GM20431 (cell line): ENCODE measurements around the gene OR2A42.
"Not testable (repeated sequence)": the region's sequence is repeated elsewhere in the genome, so short reads cannot be mapped to it uniquely, and the experiment has no call there.

Experiments used
- in situ Hi-C: fragments of 300-500 bp; cut with MseI, MboI; formaldehyde crosslinking; loops from one replicate; pipeline ENCODE4 v1.15.0; 2020; ENCODE audit warnings: low sequenced_read_pairs; ENCODE audit not compliant: unreplicated experiment

The OR2A42 gene, protein sequence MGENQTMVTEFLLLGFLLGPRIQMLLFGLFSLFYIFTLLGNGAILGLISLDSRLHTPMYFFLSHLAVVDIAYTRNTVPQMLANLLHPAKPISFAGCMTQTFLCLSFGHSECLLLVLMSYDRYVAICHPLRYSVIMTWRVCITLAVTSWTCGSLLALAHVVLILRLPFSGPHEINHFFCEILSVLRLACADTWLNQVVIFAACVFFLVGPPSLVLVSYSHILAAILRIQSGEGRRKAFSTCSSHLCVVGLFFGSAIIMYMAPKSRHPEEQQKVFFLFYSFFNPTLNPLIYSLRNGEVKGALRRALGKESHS

GRCh38 chr7:144239365-144239764, at the start of gene OR2A42:
OR2A42 (minus strand) TSS chr7:144239605; CDS start chr7:144232843, 6,762 bp downstream.
- in situ Hi-C loops, result not testable (repeated sequence)

GRCh38 chr7:144287171-144287784, 47.9 kb upstream of the OR2A42 start:
- in situ Hi-C loops, result not testable (repeated sequence)

GRCh38 chr7:144283716-144284115, 44.3 kb upstream of the OR2A42 start:
- in situ Hi-C loops, result not testable (repeated sequence)

- in situ Hi-C loops, result not testable (repeated sequence)
These were observed 43.1 kb upstream of the OR2A42 start for GRCh38 chr7:144282490-144282889.

DNA sequence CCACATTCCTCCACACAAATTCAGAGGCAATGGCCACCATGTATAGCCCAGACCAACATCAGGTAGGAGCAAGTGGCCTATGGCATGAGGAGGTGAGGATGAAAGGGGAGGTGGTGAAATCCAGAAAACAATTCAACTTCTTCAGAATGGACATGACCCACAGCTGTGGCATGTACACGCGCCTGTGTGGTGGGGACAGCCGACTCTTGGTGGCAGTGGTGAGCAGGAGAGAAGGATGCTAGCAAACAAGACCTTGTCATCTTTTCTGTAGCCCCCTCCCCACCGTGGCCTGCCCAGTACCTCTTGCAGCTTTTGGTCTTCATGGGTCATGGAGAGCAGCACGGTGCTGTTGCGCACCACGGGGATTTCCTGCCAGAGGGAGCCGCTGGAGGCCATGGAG, 42.6 kb upstream of the OR2A42 start:
- in situ Hi-C loops, result not testable (repeated sequence)

DNA sequence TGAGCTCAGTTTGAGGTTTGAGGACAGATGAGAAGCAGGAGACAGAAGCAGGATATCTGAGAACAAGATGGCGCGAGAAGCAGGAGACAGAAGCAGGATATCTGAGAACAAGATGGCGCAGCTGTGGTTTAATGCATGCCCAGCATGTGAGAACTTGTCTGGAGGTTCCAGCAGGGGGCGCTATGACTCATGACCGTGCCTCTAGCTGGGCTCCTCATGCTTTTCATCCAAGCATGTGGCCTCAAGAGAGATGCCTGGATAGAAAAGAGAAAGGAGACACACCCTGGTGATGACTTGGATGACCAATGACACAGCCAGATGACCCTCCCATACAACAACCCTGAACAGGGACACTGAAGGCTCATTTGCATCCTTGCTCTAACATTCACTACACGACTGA, 40.6 kb upstream of the OR2A42 start:
- in situ Hi-C loops, result not testable (repeated sequence)

DNA sequence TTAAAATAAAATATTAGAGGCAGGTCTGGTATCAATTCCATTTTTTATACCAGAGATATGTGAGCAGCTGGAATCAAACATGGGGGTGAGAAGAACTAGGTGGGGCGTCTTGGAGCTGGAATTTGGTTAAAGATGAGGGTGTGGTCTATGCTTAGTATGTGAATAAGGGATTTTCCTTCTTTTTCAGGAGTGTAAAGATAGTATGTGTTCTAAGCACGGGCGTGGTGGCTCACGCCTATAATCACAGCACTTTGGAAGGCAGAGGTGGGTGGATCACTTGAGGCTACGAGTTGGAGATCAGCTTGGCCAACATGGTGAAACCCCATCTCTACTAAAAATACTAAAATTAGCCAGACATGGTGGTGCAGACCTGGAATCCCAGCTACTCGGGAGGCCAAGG, 35.9 kb upstream of the OR2A42 start:
- in situ Hi-C loops, result not testable (repeated sequence)

DNA sequence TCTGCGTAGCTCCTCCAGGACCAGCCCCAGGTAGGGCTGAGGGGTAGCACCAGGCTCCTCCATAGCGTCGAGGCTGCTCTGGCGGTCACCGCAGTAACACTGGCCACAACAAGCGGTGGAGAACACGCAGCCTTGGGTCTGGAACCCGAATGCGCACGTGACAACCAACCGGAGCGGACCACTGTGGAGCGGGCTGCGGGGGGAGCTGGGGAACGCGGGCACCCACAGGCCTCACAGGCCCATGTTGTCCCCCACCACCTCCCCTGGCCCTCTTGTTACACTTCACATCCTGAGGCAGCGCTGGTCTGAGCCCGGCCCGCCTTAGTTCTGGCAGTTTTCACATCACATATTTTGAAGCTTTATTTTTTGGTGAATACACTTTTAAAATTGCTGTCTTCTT, 29.8 kb upstream of the OR2A42 start, which contains the start of gene CTAGE8:
TSS of gene CTAGE8 (minus strand) at position 101 of the 400 bp plus-strand sequence. CDS start at position 63, 38 bp downstream.
- in situ Hi-C loops, result not testable (repeated sequence)

- in situ Hi-C loops, result not testable (repeated sequence)
These were observed 25.3 kb upstream of the OR2A42 start, which contains the start of gene OR2A7 for GRCh38 chr7:144264692-144265091. OR2A7 (minus strand) TSS chr7:144264792; CDS start chr7:144259628, 5,164 bp downstream.

GRCh38 chr7:144262128-144262527, 22.7 kb upstream of the OR2A42 start:
- in situ Hi-C loops, result not testable (repeated sequence)

DNA sequence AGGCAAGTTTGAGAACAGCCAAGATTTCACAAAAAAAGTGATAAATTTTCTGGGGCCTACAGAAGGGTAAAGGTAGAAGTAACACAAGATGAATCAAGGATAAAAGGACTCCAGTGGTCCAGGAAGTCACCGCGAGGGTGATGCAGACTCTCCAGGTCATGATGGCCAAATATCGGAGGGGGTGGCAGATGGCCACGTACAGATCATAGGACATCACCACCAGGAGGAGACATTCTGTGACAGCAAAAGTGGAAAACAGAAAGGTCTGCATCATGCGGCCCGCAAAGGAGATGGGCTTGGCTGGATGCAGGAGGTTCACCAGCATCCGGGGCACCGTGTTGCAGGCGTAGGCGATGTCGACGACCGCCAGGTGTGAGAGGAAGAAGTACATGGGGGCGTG, 19.7 kb upstream of the OR2A42 start:
- in situ Hi-C loops, result not testable (repeated sequence)

GRCh38 chr7:144256112-144256511, 16.7 kb upstream of the OR2A42 start:
- in situ Hi-C loops, result no loop called here

GRCh38 chr7:144255471-144255897, 16.1 kb upstream of the OR2A42 start:
- in situ Hi-C loops, result no loop called here

GRCh38 chr7:144252307-144252706, 12.9 kb upstream of the OR2A42 start:
- in situ Hi-C loops, result not testable (repeated sequence)

GRCh38 chr7:144247674-144248330, 8.4 kb upstream of the OR2A42 start:
- in situ Hi-C loops, result not testable (repeated sequence)

GRCh38 chr7:144246967-144247366, 7.6 kb upstream of the OR2A42 start:
- in situ Hi-C loops, result not testable (repeated sequence)

DNA sequence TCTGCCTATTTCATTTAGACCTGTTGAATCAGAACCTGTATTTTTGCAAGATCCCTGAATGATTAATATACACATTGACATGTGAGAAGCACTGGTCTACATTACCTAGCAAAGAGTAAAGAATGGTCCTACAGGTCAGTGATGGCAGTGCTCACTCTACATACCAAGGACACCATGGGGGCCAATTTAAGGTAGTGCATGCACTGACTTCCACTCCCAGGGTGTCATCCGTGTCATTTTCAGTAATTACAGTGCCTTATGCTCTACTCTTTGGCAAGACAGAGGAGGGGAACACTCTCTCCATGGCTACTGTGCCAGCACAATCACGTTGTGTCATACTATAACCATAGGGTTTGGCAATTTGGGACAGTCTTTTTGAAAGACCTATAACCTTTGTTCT, 6.0 kb upstream of the OR2A42 start:
- in situ Hi-C loops, result not testable (repeated sequence)

DNA sequence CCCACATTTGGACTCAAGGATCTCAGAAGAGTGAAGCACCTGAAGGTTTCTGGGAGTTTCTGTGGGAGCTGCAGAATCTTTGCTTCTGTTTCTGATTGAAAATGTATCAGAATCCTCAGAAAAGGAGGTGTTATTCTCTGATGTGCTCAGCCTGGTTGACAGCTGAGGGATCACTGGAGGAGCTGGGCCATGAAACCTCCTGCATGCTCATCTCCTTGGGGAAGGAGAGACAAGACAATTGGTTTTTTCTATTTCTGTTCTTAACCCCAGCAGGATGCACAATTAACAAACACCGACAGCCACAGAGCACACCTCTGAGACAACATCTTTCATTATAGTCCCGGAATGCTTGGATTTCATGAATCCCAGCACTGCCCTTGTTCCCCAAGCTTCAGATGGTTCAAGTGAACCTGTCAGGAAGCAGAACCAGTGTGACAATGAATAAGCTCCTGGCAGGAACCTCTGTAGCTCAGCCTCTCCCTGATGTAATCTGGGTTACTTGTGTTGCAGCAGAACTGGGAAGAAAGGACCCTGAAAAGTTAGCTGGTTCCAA, 799 bp downstream of the OR2A42 start:
- in situ Hi-C loops, result not testable (repeated sequence)

DNA sequence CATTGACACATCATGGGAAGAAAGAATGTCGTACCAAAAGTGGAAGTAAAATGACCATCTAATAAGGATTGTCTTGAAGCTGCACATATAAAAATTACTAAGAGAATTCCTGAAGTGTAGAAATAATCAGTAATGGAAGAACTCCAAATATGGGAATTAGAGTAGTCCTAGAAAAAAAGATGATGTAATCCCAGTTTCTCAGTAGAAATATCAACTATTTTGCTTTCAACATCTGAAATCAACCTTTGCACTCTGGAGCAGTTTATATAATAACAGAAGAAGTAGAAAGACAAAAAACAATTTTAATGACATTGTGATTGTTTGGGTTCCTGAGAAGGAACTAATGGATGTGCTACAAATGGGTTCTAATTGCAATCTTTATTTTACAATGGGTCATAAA, 6.4 kb downstream of the OR2A42 start:
- in situ Hi-C loops, result not testable (repeated sequence)

- in situ Hi-C loops, result not testable (repeated sequence)
These were observed 8.4 kb downstream of the OR2A42 start for GRCh38 chr7:144231027-144231426.

DNA sequence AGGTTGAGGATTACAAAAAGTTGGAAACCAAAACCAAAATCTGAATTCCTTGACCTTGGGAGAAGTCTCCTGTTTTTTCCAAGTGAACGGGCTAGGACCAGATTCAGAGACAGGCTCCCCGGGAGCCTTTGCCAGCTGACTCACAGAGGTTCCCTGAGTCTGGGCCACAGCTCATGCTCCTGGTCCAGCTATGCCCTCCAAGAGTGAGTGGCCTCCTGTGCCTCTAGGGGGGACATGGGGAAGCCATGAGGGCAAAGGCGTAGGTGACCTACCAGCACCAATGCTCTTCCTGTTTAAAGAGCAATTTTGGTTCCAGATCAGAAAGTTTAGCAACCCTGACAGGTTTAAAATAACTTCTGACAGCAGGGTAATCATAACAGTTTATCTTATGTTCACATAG, 10.6 kb downstream of the OR2A42 start:
- in situ Hi-C loops, result not testable (repeated sequence)
